ENCODE data around the gene CCDC86.

CCDC86 gene

DNA sequence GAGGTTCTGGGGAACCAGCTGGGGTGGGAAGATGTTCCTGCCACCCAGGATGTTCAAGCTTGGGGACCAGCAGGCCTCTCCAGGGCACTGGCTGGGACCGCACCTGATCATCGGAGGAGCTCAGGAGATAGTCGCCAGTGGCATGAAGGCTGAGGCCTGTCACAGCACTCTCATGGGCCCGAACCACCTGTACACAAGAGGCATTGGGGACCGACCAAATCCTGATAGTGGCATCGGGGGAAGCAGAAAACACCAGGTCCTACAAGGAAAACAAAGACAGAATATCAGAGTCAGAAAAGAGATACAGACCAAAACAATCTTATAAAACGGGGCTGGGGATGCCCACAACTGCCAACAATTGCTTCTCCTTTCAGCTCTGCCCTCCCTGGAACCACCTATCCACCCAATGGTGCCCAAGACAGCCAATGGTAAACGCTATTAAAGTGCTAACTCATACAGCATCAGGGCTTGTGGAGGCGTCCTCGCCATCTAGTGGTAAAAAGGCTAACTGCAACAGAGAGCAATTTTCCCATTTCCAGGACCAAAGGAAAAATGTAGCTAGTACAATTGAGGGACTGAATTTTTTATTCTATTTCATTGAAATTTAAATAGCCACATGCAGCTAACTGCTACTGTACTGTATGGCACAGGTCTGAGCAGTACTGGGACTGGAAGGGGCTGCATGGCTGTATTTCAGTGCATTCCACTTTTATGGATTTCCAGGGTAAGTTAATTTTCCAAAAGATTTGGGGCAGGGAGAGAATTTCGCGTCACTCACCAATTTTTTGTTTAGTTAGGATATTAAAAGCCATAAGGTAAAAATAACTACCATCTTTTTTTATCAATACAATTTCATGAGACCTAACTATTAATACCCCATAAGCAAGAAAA, 57.4 kb downstream of the CCDC86 start:
- DNase-seq, result no peak

DNA sequence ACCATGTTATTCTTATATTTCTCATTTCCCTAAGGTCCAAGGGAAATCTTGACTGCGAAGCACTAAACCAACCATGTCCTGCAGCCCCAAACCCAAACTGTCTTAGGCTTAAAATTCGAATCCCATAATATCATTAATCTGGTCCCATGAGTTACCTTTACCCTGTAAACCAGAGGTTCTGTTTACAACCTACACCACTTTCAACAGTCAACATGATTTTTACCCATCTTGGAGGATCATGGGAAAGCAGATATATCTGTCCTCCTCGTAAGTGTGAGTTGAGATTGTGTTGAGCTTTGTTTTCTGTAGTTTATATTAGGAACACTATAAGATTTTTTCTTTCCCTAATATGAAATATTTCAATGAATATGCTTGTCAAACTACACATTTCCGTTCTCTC, 58.1 kb downstream of the CCDC86 start:
- DNase-seq, result no peak

Data from NK-92 treated with Interleukin-12 subunit alpha and Interleukin-12 subunit beta, amount 100 ng/mL, for 24 hours (cell line).